Smooth muscle cell of the pulmonary artery (primary cell): Measurements from ENCODE around the gene SH3BGRL3. TPM values are rescaled to one million over a fixed set of nuclear protein-coding genes. Genes with fewer than 3 reads are reported as not detected.

Source experiments
- total RNA-seq: library from RNA; depleted of rRNA; stranded (reverse); fragments of >200 nt; gene quantifications from 2 replicates; pipeline ENCODE4 v1.2.3, GENCODE V29; 2014

SH3BGRL3 gene
- 68.1 and 84.3 TPM in 2 replicates for total RNA-seq

GRCh38 chr1:26279456-26280332 lies at the start of gene SH3BGRL3:
Gene SH3BGRL3 (plus strand): TSS chr1:26280086. CDS start chr1:26280156, 70 bp downstream.

GRCh38 chr1:26233903-26234643 lies 45.8 kb upstream of the SH3BGRL3 start, which contains the start of gene CEP85:
Gene CEP85 (plus strand): TSS chr1:26234200. CDS start chr1:26239784, 5,584 bp downstream.

DNA sequence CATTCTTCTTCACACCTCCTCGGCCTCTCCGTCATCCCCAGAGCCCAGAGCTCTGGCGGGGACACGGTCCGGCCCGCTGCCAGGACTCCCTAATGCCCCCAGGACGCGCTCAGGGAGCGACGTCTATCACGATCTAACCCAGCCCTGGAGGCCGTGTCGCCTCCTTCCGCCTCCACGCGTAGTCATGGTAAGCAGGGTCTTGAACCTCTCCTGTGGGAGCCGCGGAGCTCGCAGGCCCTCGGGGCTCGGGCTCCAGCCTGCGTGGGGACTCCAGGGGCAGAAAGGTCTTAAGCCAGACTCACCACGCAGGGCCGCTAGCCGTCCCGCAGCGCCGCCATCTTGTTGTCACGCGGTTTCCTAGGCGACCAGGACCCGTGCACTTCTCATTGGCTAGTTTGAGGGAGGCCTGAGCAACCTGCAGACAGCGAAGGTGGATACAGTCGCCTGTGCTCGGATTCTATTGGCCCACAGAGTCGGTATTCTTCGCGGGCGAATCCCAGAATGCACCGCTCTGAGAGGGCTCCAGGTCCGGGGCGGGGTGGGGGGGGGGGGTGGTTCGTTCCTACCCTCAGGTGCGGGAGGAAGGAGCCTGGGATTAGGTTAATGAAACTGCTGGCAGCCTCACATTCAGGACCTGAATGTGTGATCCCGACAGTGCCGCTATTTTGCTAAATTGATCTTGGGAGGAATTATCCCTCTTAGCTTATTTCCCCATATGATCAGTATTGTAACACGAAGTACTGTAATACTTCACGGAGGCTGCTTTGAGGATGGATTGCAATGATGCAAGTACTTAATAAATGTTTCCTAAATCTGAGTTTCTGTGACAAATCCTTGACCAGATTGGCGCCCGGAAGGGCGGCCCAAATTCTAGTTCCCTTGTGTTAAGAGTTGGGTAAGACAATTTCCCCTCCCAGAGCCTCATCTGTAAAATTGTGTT lies 26.7 kb downstream of the SH3BGRL3 start, which contains the start of gene UBXN11:
UBXN11 (minus strand) TSS at position 347 of the 940 bp plus-strand sequence. CDS start 3,753 bp downstream, outside the sequence.

DNA sequence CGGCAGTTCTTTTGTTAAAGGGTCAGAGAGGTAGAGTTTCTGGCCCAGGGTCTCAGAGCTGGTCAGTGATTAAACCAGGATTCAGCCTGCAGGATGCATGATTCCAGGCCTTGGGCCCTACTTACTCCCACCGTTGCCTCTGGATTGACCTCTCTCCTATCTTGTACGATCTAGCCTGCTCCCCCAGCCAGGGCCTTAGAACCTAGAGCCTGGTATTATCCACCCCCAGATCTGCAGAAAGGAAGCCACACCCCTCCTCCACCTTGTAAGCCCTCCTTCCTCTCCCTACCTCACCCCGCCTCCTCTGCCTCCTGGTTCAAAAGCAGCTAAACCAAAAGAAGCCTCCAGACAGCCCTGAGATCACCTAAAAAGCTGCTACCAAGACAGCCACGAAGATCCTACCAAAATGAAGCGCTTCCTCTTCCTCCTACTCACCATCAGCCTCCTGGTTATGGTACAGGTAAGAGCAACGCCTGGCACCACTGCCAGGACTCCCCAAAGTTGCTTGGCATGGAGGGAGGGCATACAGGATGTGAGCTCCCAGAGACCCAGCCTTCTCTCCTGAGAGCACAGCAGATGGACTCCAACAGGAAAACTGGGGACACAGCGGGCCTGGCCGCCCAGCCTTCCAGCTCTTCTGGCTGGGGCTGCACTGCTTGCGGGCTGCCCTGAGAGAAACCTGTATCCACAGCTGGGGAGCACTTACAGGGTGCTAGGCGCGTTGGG lies 37.9 kb downstream of the SH3BGRL3 start, which contains the start of gene CD52:
CD52 (plus strand) TSS at position 347 of the 726 bp plus-strand sequence; CDS start at position 407, 60 bp downstream.

Other genes with a start within 250 kb of the SH3BGRL3 start
- not detected in 2 replicates for gene SLC30A2, start 234.0 kb upstream of the SH3BGRL3 start, total RNA-seq
- gene TRIM63, start 212.5 kb upstream of the SH3BGRL3 start, total RNA-seq: 0.07 and 0.30 TPM in 2 replicates
- gene PDIK1L, start 168.3 kb upstream of the SH3BGRL3 start, total RNA-seq: 3.5 and 4.1 TPM in 2 replicates
- gene FAM110D, start 121.0 kb upstream of the SH3BGRL3 start, total RNA-seq: not detected in 2 replicates
- not detected in 2 replicates for gene C1orf232, start 111.1 kb upstream of the SH3BGRL3 start, total RNA-seq
- gene ZNF593, start 110.2 kb upstream of the SH3BGRL3 start, total RNA-seq: 13.6 and 14.0 TPM in 2 replicates
- not detected in 2 replicates for gene ZNF593OS, start 108.3 kb upstream of the SH3BGRL3 start, total RNA-seq
- gene CNKSR1, start 102.6 kb upstream of the SH3BGRL3 start, total RNA-seq: 0.07 and 0.69 TPM in 2 replicates
- not detected in 2 replicates for gene CATSPER4, start 89.5 kb upstream of the SH3BGRL3 start, total RNA-seq
- 6.1 and 6.9 TPM in 2 replicates for gene CEP85, start 45.9 kb upstream of the SH3BGRL3 start, total RNA-seq
- 3.1 and 3.8 TPM in 2 replicates for gene UBXN11, start 26.6 kb downstream of the SH3BGRL3 start, total RNA-seq
- gene CD52, start 37.9 kb downstream of the SH3BGRL3 start, total RNA-seq: not detected in 2 replicates
- gene CRYBG2, start 74.0 kb downstream of the SH3BGRL3 start, total RNA-seq: not detected in 2 replicates
- gene ZNF683, start 92.7 kb downstream of the SH3BGRL3 start, total RNA-seq: not detected in 2 replicates
- not detected in 2 replicates for gene LIN28A, start 130.7 kb downstream of the SH3BGRL3 start, total RNA-seq
- 51.0 and 61.8 TPM in 2 replicates for gene DHDDS, start 152.2 kb downstream of the SH3BGRL3 start, total RNA-seq
- 134 and 199 TPM in 2 replicates for gene HMGN2, start 192.4 kb downstream of the SH3BGRL3 start, total RNA-seq
- gene RPS6KA1, start 249.7 kb downstream of the SH3BGRL3 start, total RNA-seq: 1.1 and 2.1 TPM in 2 replicates